ENCODE results near the gene COX5B. TPM values are rescaled to one million over a fixed set of nuclear protein-coding genes. Genes with fewer than 3 reads are reported as not detected.

COX5B gene
- total RNA-seq, 2 experiments from 2014 or later, result 233 to 238 TPM

DNA sequence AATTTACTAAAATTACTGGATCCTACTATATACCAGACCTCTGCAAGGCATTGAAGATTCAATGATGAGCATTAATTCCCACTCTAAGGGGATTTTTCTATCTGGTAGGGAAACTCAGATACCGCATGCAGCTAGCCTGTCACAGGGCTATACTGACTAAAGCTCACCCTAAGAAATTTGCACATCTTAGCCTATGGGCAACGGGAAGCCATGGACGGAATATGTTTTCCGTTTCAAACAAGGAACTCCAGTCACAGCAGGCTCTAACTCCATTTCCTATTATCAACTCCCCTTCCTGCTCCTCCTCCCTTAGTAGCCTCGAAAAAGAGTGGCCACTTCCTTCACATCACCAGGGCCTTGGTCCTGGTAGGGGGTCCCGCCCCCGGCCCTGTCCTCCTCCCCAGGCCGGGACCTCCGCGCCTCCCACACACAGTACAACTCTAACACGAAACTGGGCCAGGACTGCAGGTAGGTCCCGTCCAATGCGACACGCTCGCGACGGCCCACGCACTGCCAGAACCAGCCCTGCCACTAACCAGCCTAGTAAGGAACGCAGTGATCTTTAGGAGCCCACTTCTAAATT lies 659 bp upstream of the COX5B start:
- DNase-seq, result no peak
- H3K36me3 Mint-ChIP-seq (ENCODE audit: low read depth), result peaks cover 29% of the 10 kb centered on the region
- POLR2A ChIA-PET, result interaction anchor here (0.7 to 11.0 kb wide), 9 partner anchors 11 to 181 kb away, joined by 3 to 210 read pairs (median 6); partner anchors contain the start of gene ACTR1B
- CTCF ChIA-PET, result interaction anchor here (0.8 to 7.3 kb wide), 6 partner anchors 17 to 69 kb away, joined by 3 to 68 read pairs (median 12); partner anchors contain the start of gene ACTR1B
- ATAC-seq, result peak; percentile 46
- H3K9me3 Mint-ChIP-seq, result no peaks in the 10 kb centered on the region
- H3K4me1 Mint-ChIP-seq (ENCODE audit: low read depth), result peaks cover 15% of the 10 kb centered on the region
- H3K27me3 Mint-ChIP-seq, result no peaks in the 10 kb centered on the region
- intact Hi-C loops (cut with micrococcal nuclease), result no loop called here
- peak overlapping the region; percentile 98 for H3K27ac Mint-ChIP-seq
- peak overlapping the region; percentile 90 for H3K4me3 Mint-ChIP-seq
- TF ChIP-seq, protein P1, sequence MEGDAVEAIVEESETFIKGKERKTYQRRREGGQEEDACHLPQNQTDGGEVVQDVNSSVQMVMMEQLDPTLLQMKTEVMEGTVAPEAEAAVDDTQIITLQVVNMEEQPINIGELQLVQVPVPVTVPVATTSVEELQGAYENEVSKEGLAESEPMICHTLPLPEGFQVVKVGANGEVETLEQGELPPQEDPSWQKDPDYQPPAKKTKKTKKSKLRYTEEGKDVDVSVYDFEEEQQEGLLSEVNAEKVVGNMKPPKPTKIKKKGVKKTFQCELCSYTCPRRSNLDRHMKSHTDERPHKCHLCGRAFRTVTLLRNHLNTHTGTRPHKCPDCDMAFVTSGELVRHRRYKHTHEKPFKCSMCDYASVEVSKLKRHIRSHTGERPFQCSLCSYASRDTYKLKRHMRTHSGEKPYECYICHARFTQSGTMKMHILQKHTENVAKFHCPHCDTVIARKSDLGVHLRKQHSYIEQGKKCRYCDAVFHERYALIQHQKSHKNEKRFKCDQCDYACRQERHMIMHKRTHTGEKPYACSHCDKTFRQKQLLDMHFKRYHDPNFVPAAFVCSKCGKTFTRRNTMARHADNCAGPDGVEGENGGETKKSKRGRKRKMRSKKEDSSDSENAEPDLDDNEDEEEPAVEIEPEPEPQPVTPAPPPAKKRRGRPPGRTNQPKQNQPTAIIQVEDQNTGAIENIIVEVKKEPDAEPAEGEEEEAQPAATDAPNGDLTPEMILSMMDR (IDR thresholded peaks at IDR 0.05), result no peak

DNA sequence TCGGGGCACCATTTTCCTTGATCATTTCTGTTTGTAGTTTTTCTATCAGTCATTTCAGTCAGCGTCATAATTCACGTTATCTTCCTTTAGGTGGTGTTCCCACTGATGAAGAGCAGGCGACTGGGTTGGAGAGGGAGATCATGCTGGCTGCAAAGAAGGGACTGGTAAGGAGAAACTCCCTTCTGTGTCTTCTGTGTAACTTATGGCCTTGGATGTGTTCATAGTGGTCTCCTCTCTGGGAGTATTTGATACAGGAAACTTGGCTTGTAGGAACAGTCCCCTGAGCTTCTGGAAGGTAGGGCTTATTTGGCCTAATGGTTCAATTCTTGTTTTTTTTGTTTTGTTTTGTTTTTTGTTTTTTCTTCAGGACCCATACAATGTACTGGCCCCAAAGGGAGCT lies 1.1 kb downstream of the COX5B start:
- TF ChIP-seq, protein P1 (IDR thresholded peaks at IDR 0.05), result no peak
- intact Hi-C loops (cut with micrococcal nuclease), result no loop called here
- CTCF ChIA-PET, result interaction anchor here (1.7 to 7.3 kb wide), 3 partner anchors 16 to 51 kb away, joined by 7 to 68 read pairs (median 33); partner anchors contain the start of gene ACTR1B
- Mint-ChIP-seq H3K36me3 (ENCODE audit: low read depth) (peaks cover 34% of the 10 kb centered on the region), H3K9me3 (no peaks in the 10 kb centered on the region), H3K27me3 (no peaks in the 10 kb centered on the region), H3K4me3 (peak overlapping the region; percentile 90), H3K27ac (peak overlapping the region; percentile 81), H3K4me1 (ENCODE audit: low read depth) (peaks cover 15% of the 10 kb centered on the region)
- ATAC-seq, result no peak
- DNase-seq, result no peak
- POLR2A ChIA-PET, result interaction anchor here (0.6 to 11.0 kb wide), 10 partner anchors 9 to 796 kb away, joined by 3 to 210 read pairs (median 4); partner anchors contain the start of gene ACTR1B

- Mint-ChIP-seq H3K4me1 (ENCODE audit: low read depth) (peaks cover 23% of the 10 kb centered on the region), H3K27ac (peak overlapping the region; percentile 54), H3K36me3 (ENCODE audit: low read depth) (peaks cover 59% of the 10 kb centered on the region), H3K4me3 (no peak overlapping the region), H3K27me3 (no peaks in the 10 kb centered on the region), H3K9me3 (no peaks in the 10 kb centered on the region)
- intact Hi-C loops (cut with micrococcal nuclease), result no loop called here
- TF ChIP-seq, protein P1 (IDR thresholded peaks at IDR 0.05), result no peak
- ATAC-seq (no peak), DNase-seq (no peak)
- POLR2A ChIA-PET, result interaction anchor here (11.0 kb wide), 1 partner anchor 12 kb away, joined by 210 read pairs; the partner anchor contains the start of gene ACTR1B
- CTCF ChIA-PET, result interaction anchor here (1.1 to 2.5 kb wide), 5 partner anchors 9 to 60 kb away, joined by 3 to 24 read pairs (median 8); partner anchors contain the start of gene ACTR1B
Observed at GRCh38 chr2:97651114-97651513, 5.3 kb downstream of the COX5B start.

- H3K27ac Mint-ChIP-seq, result no peak overlapping the region
- ChIA-PET POLR2A (interaction anchor here (4.9 to 11.0 kb wide), 2 partner anchors 8 to 9 kb away, joined by 36 to 210 read pairs; partner anchors contain the start of genes ACTR1B and COX5B), CTCF (interaction anchor here (0.9 kb wide), 1 partner anchor 43 kb away, joined by 3 read pairs; no protein-coding TSS in a partner anchor)
- TF ChIP-seq, protein P1 (IDR thresholded peaks at IDR 0.05), result no peak
- H3K9me3 Mint-ChIP-seq, result no peaks in the 10 kb centered on the region
- no peak overlapping the region for H3K4me3 Mint-ChIP-seq
- H3K27me3 Mint-ChIP-seq, result no peaks in the 10 kb centered on the region
- no peak for ATAC-seq
- intact Hi-C loops (cut with micrococcal nuclease), result no loop called here
- H3K36me3 Mint-ChIP-seq (ENCODE audit: low read depth), result peaks cover 52% of the 10 kb centered on the region
- H3K4me1 Mint-ChIP-seq (ENCODE audit: low read depth), result peaks cover 14% of the 10 kb centered on the region
- no peak for DNase-seq
Observed at GRCh38 chr2:97653473-97653872, 7.6 kb downstream of the COX5B start.

GRCh38 chr2:97653874-97654273 lies 8.0 kb downstream of the COX5B start:
- H3K27ac Mint-ChIP-seq, result peak overlapping the region; percentile 77
- intact Hi-C loops (cut with micrococcal nuclease), result no loop called here

More at GRCh38 chr2:97653874-97654273, 8.0 kb downstream of the COX5B start:
- Mint-ChIP-seq H3K4me3 (no peak overlapping the region), H3K27me3 (no peaks in the 10 kb centered on the region), H3K4me1 (ENCODE audit: low read depth) (peaks cover 14% of the 10 kb centered on the region), H3K36me3 (ENCODE audit: low read depth) (peaks cover 55% of the 10 kb centered on the region), H3K9me3 (no peaks in the 10 kb centered on the region)
- DNase-seq (no peak), ATAC-seq (no peak)
- ChIA-PET CTCF (interaction anchor here (0.9 to 1.0 kb wide), 2 partner anchors 9 to 43 kb away, joined by 3 read pairs; no protein-coding TSS in a partner anchor), POLR2A (interaction anchor here (4.9 to 11.0 kb wide), 2 partner anchors 8 to 9 kb away, joined by 36 to 210 read pairs; partner anchors contain the start of genes ACTR1B and COX5B)
- TF ChIP-seq, protein P1 (IDR thresholded peaks at IDR 0.05), result no peak
